Osteocyte (in vitro differentiated cells): ENCODE measurements around the gene LIMS2. TPM values are rescaled to one million over a fixed set of nuclear protein-coding genes. Genes with fewer than 3 reads are reported as not detected.

Experiments
- DNase-seq: peaks from one replicate; pipeline ENCODE4 v3.0.0; 2021; ENCODE audit warnings: mixed read lengths; ENCODE audit not compliant: unreplicated experiment; ENCODE audit errors: extremely low spot score
- H3K27ac Mint-ChIP-seq: one replicate; pipeline ENCODE4 v1.8.0; 2021; ENCODE audit warnings: mild to moderate bottlenecking, mixed read lengths; ENCODE audit not compliant: unreplicated experiment
- H3K27me3 Mint-ChIP-seq: one replicate; pipeline ENCODE4 v1.8.0; 2021; ENCODE audit warnings: mixed read lengths; ENCODE audit not compliant: unreplicated experiment
- H3K36me3 Mint-ChIP-seq: one replicate; pipeline ENCODE4 v1.8.0; 2021; ENCODE audit warnings: mixed read lengths; ENCODE audit not compliant: unreplicated experiment
- H3K4me1 Mint-ChIP-seq: one replicate; pipeline ENCODE4 v1.8.0; 2021; ENCODE audit warnings: mixed read lengths; ENCODE audit not compliant: unreplicated experiment
- H3K4me3 Mint-ChIP-seq: one replicate; pipeline ENCODE4 v1.8.0; 2021; ENCODE audit warnings: mild to moderate bottlenecking, moderate library complexity, mixed read lengths; ENCODE audit not compliant: unreplicated experiment
- H3K9me3 Mint-ChIP-seq: one replicate; pipeline ENCODE4 v1.8.0; 2021; ENCODE audit warnings: mixed read lengths; ENCODE audit not compliant: unreplicated experiment
- total RNA-seq: library from RNA; stranded (reverse); gene quantifications from 2 replicates; pipeline ENCODE4 v1.2.1, GENCODE V29; 2021
- TF ChIP-seq, protein P1 (sequence below): fragments of 200-600 bp; sonication (generic); IDR thresholded peaks from 2 replicates; pipeline ENCODE4 v1.5.0; 2021; ENCODE audit warnings: antibody characterized with exemption, mild to moderate bottlenecking, moderate library complexity

Gene LIMS2
- total RNA-seq, 1 donor from 2014 or later: 51.0 TPM

DNA sequence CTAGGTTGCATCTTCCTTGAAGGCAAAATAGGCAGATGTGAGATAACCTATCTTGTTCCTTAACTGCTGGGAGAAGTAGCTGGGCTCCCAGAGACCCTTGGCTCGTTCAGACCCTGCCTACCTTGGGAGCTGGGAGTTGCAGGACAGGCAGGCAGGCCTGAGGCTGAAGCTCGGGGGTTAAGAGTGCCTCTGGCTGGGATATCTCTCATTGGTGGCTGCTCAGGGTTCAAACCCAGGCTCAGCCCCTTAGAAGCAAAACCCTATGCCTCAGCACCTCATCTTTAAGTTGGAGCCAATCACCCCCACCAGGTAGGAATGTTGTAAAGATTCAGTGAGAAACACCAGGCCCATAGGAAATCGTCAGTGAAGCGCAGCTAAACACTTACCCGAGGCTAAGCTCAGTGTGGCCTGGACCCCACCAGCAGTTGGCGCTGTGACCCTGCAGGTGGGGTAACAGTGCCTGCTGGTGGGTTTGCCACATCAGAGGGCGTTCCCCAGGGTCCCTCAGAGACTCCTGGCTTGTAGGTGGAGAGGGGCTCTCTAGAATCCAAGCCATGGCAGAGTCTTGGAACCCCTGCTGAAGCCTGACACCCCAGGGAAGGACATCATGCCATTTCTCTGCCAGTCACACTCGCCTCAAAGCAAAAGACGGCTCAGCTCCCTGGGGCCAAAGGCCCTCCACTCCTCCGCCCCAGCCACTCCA, 84.0 kb downstream of the LIMS2 start:
- no peaks in the 10 kb centered on the region for H3K36me3 Mint-ChIP-seq
- no peak overlapping the region for H3K27ac Mint-ChIP-seq
- TF ChIP-seq, protein P1, sequence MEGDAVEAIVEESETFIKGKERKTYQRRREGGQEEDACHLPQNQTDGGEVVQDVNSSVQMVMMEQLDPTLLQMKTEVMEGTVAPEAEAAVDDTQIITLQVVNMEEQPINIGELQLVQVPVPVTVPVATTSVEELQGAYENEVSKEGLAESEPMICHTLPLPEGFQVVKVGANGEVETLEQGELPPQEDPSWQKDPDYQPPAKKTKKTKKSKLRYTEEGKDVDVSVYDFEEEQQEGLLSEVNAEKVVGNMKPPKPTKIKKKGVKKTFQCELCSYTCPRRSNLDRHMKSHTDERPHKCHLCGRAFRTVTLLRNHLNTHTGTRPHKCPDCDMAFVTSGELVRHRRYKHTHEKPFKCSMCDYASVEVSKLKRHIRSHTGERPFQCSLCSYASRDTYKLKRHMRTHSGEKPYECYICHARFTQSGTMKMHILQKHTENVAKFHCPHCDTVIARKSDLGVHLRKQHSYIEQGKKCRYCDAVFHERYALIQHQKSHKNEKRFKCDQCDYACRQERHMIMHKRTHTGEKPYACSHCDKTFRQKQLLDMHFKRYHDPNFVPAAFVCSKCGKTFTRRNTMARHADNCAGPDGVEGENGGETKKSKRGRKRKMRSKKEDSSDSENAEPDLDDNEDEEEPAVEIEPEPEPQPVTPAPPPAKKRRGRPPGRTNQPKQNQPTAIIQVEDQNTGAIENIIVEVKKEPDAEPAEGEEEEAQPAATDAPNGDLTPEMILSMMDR: peak; percentile 86
- H3K27me3 Mint-ChIP-seq: no peaks in the 10 kb centered on the region
- H3K4me3 Mint-ChIP-seq: no peak overlapping the region
- peaks cover 3% of the 10 kb centered on the region for H3K4me1 Mint-ChIP-seq
- peak; percentile 85 for DNase-seq
- H3K9me3 Mint-ChIP-seq: peaks cover 8% of the 10 kb centered on the region

DNA sequence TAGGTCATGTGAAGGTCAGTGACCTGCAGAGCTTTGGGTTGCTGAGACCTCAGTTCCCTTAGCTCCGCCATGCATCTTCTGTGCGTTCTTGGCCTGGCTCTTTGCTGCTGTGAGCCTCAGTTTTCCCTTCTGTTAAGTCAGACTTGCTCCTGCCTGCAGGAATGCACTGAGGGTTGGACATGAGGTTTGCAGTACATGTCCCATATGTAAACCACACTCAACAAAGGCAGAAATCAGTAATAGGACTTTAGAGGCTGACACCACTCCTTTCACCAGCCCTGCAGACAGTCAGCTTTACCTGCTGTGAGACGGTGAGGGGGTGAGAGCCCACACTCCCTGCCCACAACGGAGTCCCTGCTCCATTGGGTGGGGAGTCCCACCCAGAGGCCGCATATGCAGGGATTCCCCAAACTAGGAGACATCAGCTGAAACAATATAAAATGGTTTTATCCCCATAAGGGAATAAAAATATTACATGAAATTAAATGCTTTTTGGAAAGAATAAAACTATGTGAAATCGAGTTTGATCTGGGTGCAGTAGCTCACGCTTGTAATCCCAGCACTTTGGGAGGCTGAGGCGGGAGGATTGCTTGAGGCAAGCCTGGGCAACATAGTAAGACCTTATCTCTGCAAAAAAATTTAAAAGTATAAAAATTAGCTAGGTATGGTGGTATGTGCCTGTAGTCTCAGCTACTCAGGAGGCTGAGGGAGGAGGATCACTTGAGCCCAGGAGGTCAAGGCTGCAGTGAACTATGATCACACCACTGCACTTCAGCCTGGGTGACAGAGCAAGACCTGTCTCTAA, 84.7 kb downstream of the LIMS2 start:
- H3K4me3 Mint-ChIP-seq: no peak overlapping the region

DNA sequence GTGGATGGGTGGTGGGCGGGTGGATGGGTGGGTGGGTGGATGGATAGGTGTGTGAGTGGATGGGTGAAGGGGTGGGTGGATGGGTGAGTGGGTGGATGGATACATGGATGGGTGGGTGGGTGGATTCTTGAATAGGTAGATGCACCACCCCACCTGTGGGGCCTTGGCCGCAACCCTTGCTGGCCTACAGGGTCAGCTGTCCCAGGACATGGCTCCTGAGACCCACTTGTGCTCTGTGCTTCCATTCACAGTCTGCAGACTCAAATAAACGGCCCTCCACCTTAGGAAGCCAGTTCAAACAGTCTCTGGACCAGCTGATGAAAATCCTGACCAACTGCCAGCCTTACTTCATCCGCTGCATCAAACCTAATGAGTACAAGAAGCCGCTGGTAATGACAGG, 85.5 kb downstream of the LIMS2 start:
- Mint-ChIP-seq H3K27me3 (no peaks in the 10 kb centered on the region), H3K4me3 (no peak overlapping the region), H3K36me3 (no peaks in the 10 kb centered on the region), H3K4me1 (peaks cover 3% of the 10 kb centered on the region), H3K27ac (no peak overlapping the region), H3K9me3 (no peaks in the 10 kb centered on the region)
- TF ChIP-seq, protein P1: no peak
- peak; percentile 59 for DNase-seq

More for the DNA sequence above, 84.7 kb downstream of the LIMS2 start:
- H3K36me3 Mint-ChIP-seq: no peaks in the 10 kb centered on the region
- peak; percentile 62 for DNase-seq
- TF ChIP-seq, protein P1: no peak
- H3K4me1 Mint-ChIP-seq: peaks cover 3% of the 10 kb centered on the region
- H3K27me3 Mint-ChIP-seq: no peaks in the 10 kb centered on the region
- peaks cover 4% of the 10 kb centered on the region for H3K9me3 Mint-ChIP-seq
- no peak overlapping the region for H3K27ac Mint-ChIP-seq

DNA sequence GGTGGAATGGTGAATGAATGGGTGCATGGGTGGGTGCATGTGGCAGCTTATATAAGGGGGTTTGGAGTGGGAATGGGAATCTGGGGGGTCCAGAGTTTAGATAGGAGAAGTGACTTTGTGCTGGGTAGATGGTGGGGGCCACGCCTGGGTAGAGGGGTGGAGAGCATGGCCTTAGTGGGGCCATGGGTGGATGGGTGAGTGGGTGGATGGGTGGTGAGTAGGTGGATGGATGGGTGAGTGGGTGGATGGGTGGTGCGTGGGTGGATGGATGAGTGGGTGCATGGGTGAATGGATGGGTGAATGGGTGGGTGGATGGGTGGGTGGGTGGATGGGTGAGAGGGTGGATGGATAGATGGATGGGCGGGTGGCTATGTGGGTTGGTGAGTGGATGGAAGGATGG, 86.0 kb downstream of the LIMS2 start:
- no peaks in the 10 kb centered on the region for H3K36me3 Mint-ChIP-seq
- H3K4me3 Mint-ChIP-seq: no peak overlapping the region
- DNase-seq: peak; percentile 65
- H3K4me1 Mint-ChIP-seq: peaks cover 3% of the 10 kb centered on the region
- no peaks in the 10 kb centered on the region for H3K27me3 Mint-ChIP-seq
- H3K9me3 Mint-ChIP-seq: no peaks in the 10 kb centered on the region
- no peak overlapping the region for H3K27ac Mint-ChIP-seq
- TF ChIP-seq, protein P1: no peak

Other genes starting within 250 kb of the LIMS2 start
- gene IWS1, start 149.0 kb downstream of the LIMS2 start, total RNA-seq: 39.8 and 40.9 TPM in 2 replicates
- not detected in 2 replicates for gene MYO7B, start 139.8 kb downstream of the LIMS2 start, total RNA-seq
- not detected in 2 replicates for gene GPR17, start 29.4 kb downstream of the LIMS2 start, total RNA-seq
- 7.5 and 8.4 TPM in 2 replicates for gene SFT2D3, start 26.0 kb upstream of the LIMS2 start, total RNA-seq
- gene WDR33, start 135.6 kb upstream of the LIMS2 start, total RNA-seq: 37.9 and 43.3 TPM in 2 replicates
- gene POLR2D, start 182.6 kb upstream of the LIMS2 start, total RNA-seq: 26.3 and 28.3 TPM in 2 replicates
- 24.5 and 25.8 TPM in 2 replicates for gene AMMECR1L, start 210.4 kb upstream of the LIMS2 start, total RNA-seq